GM19438 (cell line): Measurements from ENCODE around the gene FSTL5.

Experiments
- ATAC-seq: cut with Tn5 transposase; IDR thresholded peaks from one replicate; pipeline ENCODE4 v1.9.1; 2021; ENCODE audit warnings: low read depth; ENCODE audit not compliant: unreplicated experiment

The FSTL5 gene

GRCh38 chr4:161364681-161365080, 799.1 kb downstream of the FSTL5 start:
- ATAC-seq: no peak

- ATAC-seq: no peak
Measured at GRCh38 chr4:161360982-161361381, 802.8 kb downstream of the FSTL5 start.

GRCh38 chr4:161359491-161359890, 804.3 kb downstream of the FSTL5 start:
- no peak for ATAC-seq

- no peak for ATAC-seq
Measured at GRCh38 chr4:161356351-161356750, 807.4 kb downstream of the FSTL5 start.

- ATAC-seq: no peak
Measured at GRCh38 chr4:161350946-161351345, 812.9 kb downstream of the FSTL5 start.

- ATAC-seq: no peak
Measured at GRCh38 chr4:161345741-161346140, 818.1 kb downstream of the FSTL5 start.

GRCh38 chr4:161343569-161343950, 820.2 kb downstream of the FSTL5 start:
- no peak for ATAC-seq

GRCh38 chr4:161342881-161343568, 820.8 kb downstream of the FSTL5 start:
- ATAC-seq: no peak

GRCh38 chr4:161336621-161337020, 827.2 kb downstream of the FSTL5 start:
- ATAC-seq: no peak

- no peak for ATAC-seq
Measured at GRCh38 chr4:161336016-161336530, 827.7 kb downstream of the FSTL5 start.
